Large intestine (tissue), 3 donors: ENCODE results near the gene STK24. TPM values are rescaled to one million over a fixed set of nuclear protein-coding genes. Genes with fewer than 3 reads are reported as not detected.
A peak's percentile ranks its signal among the peaks of the same experiment; 100 is the strongest.
"Not testable (repeated sequence)": the region's sequence is repeated elsewhere in the genome, so short reads cannot be mapped to it uniquely, and the experiment has no call there.

ENCODE experiments used
- DNase-seq, 2 donors: peaks; one replicate each; pipeline versions ENCODE4 v3.0.0 to v3.0.0-alpha.2; 2013
- H3K27ac ChIP-seq: one replicate; pipeline ENCODE4 v1.5.1; 2013; ENCODE audit warnings: low read length
- H3K27me3 ChIP-seq: 2 replicates; pipeline ENCODE4 v1.6.1; 2013; ENCODE audit warnings: low read length; ENCODE audit not compliant: control insufficient read depth, insufficient read depth
- H3K36me3 ChIP-seq: 2 replicates; pipeline ENCODE4 v1.6.1; 2013; ENCODE audit warnings: low read length; ENCODE audit not compliant: control insufficient read depth, insufficient read depth
- H3K4me1 ChIP-seq: one replicate; pipeline ENCODE4 v1.6.1; 2013; ENCODE audit warnings: low read length; ENCODE audit not compliant: control insufficient read depth, insufficient read depth
- H3K4me3 ChIP-seq: one replicate; pipeline ENCODE4 v1.5.1; 2013; ENCODE audit warnings: low read length
- H3K9me3 ChIP-seq: one replicate; pipeline ENCODE4 v1.6.1; 2013; ENCODE audit warnings: mild to moderate bottlenecking, low read depth, low read length, moderate library complexity; ENCODE audit not compliant: control insufficient read depth
- WGBS: methylation state at CpG from one replicate; pipeline ENCODE4 v1.1.5; 2013; ENCODE audit warnings: low lambda C conversion rate; ENCODE audit not compliant: insufficient coverage; 5-methylcytosine and 5-hydroxymethylcytosine counted together
- polyA plus RNA-seq: library from polyadenylated mRNA; unstranded; fragments of 120-200 nt; gene quantifications from one replicate; pipeline ENCODE4 v1.2.1, GENCODE V29; 2013

The STK24 gene
- polyA plus RNA-seq, 1 donor = 119 TPM

DNA sequence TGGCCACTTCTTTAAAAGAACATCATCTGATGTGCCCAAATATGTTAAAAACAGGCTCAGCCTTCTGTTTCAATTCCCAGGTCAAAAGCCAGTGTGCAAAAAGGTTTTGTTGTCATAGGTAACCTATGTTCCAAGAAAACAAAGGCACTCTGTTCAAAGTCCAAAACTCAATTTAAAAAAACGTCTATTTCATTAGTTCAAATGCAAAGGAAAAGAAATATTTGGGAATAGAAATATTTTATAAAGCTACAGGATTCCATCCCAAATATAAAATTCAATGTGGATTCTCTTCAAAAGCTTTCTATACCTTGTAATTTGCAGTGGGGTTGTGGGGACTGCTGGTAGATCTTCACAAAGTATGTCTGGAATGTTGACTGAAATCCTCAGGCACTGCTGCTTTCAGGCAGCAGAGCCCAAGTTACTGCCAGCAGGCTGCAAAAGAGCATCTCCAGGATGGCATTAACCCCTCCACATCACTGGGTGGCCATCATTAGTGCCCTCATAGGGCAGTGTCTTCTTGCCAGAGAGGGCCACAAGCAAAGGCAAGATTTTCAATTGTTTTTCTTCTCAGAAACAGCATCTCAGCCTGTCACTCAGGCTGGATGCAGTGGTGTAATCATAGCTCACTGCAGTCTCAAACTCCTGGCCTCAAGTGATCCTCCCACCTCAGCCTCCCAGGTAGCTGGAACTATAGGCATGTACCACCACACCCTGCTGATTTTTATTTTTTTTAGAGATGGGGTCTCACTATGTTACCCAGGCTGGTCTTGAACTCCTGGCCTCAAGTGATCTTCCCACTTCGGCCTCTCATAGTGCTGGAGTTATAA lies 22.8 kb upstream of the STK24 start:
- Histone ChIP-seq H3K36me3 (no peaks in the 10 kb centered on the region), H3K27ac (no peak overlapping the region)
- DNase-seq = peak in 1 of 2 donors; percentile 40

GRCh38 chr13:98598043-98598442 lies 21.1 kb upstream of the STK24 start:
- H3K9me3 ChIP-seq = no peaks in the 10 kb centered on the region
- 50% methylated on average over 4 of the region's 4 CpGs for WGBS
- no peak for DNase-seq
- peaks cover 10% of the 10 kb centered on the region for H3K4me1 ChIP-seq
- no peaks in the 10 kb centered on the region for H3K36me3 ChIP-seq
- no peak overlapping the region for H3K4me3 ChIP-seq
- H3K27ac ChIP-seq = no peak overlapping the region
- no peaks in the 10 kb centered on the region for H3K27me3 ChIP-seq

More for the DNA sequence above, 22.8 kb upstream of the STK24 start:
- H3K4me3 ChIP-seq = no peak overlapping the region
- H3K4me1 ChIP-seq = peaks cover 10% of the 10 kb centered on the region
- 0% methylated on average over 1 of the region's 2 CpGs for WGBS
- no peaks in the 10 kb centered on the region for H3K27me3 ChIP-seq
- H3K9me3 ChIP-seq = no peaks in the 10 kb centered on the region

GRCh38 chr13:98595134-98595533 lies 18.2 kb upstream of the STK24 start:
- peaks cover 5% of the 10 kb centered on the region for H3K9me3 ChIP-seq
- whole genome bisulfite sequencing = no CpG with 5 or more reads among the region's 3 CpGs
- no peak for DNase-seq
- no peak overlapping the region for H3K27ac ChIP-seq
- peaks cover 9% of the 10 kb centered on the region for H3K4me1 ChIP-seq
- H3K36me3 ChIP-seq = no peaks in the 10 kb centered on the region
- no peaks in the 10 kb centered on the region for H3K27me3 ChIP-seq
- H3K4me3 ChIP-seq = no peak overlapping the region

GRCh38 chr13:98592362-98592732 lies 15.4 kb upstream of the STK24 start:
- Histone ChIP-seq H3K4me3 (no peak overlapping the region), H3K9me3 (peaks cover 5% of the 10 kb centered on the region), H3K27me3 (no peaks in the 10 kb centered on the region), H3K27ac (no peak overlapping the region), H3K4me1 (peaks cover under 1% of the 10 kb centered on the region), H3K36me3 (no peaks in the 10 kb centered on the region)
- WGBS = 67% methylated on average over 1 of the region's 5 CpGs
- peak in 1 of 2 donors; percentile 56 for DNase-seq

DNA sequence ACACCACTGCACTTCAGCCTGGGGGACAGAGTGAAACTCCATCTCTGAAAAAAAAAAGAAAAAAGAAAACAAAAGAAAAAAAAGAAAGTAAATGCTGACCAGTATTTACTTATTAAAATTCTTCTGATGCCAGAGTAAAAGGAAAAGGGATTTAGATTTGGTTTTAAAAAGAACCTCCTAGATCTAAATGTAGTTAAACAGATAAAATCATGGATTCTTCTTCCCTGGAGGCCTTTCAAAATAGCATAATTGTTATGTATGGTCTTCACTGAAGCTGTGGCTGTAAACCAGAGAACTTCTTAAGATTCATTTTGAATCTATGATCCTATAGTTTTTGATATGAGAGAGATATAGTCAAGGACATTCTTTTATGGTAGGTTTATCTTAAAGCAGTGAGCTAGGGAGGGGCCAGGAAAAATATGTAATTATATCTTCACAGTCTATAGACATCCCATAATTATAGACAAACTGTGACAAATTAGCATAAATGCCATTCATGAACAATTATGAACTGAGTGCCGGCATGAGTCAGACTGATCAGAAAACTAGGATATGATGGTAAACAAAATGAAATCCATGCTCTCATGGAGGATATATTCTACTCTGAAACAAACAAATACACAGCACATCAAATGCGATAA lies 14.9 kb upstream of the STK24 start:
- Histone ChIP-seq H3K4me3 (no peak overlapping the region), H3K9me3 (peaks cover 5% of the 10 kb centered on the region), H3K4me1 (peaks cover 5% of the 10 kb centered on the region), H3K27ac (no peak overlapping the region), H3K36me3 (no peaks in the 10 kb centered on the region), H3K27me3 (no peaks in the 10 kb centered on the region)
- no peak for DNase-seq
- whole genome bisulfite sequencing = 33% methylated on average over 1 of the region's 2 CpGs

GRCh38 chr13:98590471-98590870 lies 13.6 kb upstream of the STK24 start:
- DNase-seq = not testable (repeated sequence)
- 100% methylated on average over 3 of the region's 6 CpGs for WGBS

DNA sequence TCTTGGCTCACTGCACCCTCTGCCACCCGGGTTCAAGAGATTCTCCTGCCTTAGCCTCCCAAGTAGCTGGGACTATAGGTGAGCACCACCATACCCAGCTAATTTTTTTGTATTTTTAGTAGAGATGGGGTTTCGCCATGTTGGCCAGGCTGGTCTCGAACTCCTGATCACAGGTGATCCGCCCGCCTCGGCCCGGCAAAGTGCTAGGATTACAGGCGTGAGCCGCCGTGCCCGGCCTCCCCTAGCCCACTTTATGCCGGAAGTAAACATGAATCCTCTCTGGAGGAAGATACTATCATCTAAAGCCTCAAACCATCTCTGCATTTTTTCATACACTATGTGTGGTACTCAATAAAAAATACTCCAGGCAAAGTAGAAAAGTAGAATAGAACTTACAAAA lies 12.6 kb upstream of the STK24 start:
- not testable (repeated sequence) for H3K27me3 ChIP-seq, H3K27ac ChIP-seq, H3K4me3 ChIP-seq, H3K9me3 ChIP-seq, H3K36me3 ChIP-seq, DNase-seq
- H3K4me1 ChIP-seq = peaks cover 26% of the 10 kb centered on the region
- WGBS = no CpG with 5 or more reads among the region's 12 CpGs

More at GRCh38 chr13:98590471-98590870, 13.6 kb upstream of the STK24 start:
- H3K9me3 ChIP-seq, H3K27me3 ChIP-seq, H3K4me3 ChIP-seq, H3K27ac ChIP-seq, H3K36me3 ChIP-seq: not testable (repeated sequence)
- peaks cover 18% of the 10 kb centered on the region for H3K4me1 ChIP-seq

- H3K9me3 ChIP-seq = peaks cover 5% of the 10 kb centered on the region
- H3K4me1 ChIP-seq = peaks cover 33% of the 10 kb centered on the region
- H3K36me3 ChIP-seq = no peaks in the 10 kb centered on the region
- WGBS = 20% methylated on average over 3 of the region's 4 CpGs
- no peaks in the 10 kb centered on the region for H3K27me3 ChIP-seq
- peak overlapping the region; percentile 84 for H3K27ac ChIP-seq
- H3K4me3 ChIP-seq = no peak overlapping the region
- peak; percentile 43 to 83 for DNase-seq
These were observed 9.8 kb upstream of the STK24 start for GRCh38 chr13:98586400-98587345.

DNA sequence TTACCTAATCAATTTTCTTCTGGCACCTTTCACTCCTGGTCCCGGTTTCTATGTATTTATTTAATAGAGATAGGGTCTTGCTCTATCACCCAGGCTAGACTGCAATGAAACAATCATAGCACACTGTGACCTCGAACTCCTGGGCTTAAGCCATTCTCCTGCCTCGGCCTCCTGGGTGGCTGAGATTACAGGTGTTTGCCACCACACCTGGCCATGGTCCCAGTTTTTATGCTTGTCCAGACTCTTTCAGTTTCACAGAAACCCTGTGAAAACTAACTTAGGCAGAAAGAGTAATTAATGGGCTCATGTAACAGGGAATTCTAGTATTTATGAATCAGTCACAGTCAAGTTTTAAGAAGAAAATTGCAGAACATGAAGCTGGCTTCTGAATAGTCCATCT lies 9.0 kb upstream of the STK24 start:
- peaks cover 5% of the 10 kb centered on the region for H3K9me3 ChIP-seq
- no peak overlapping the region for H3K4me3 ChIP-seq
- no CpG with 5 or more reads among the region's 3 CpGs for WGBS
- H3K27ac ChIP-seq = peak overlapping the region; percentile 84
- DNase-seq = peak in 1 of 2 donors; percentile 59
- H3K4me1 ChIP-seq = peaks cover 33% of the 10 kb centered on the region
- no peaks in the 10 kb centered on the region for H3K36me3 ChIP-seq
- no peaks in the 10 kb centered on the region for H3K27me3 ChIP-seq

GRCh38 chr13:98585398-98585754 lies 8.5 kb upstream of the STK24 start:
- Histone ChIP-seq H3K27me3 (no peaks in the 10 kb centered on the region), H3K4me1 (peaks cover 33% of the 10 kb centered on the region), H3K27ac (peak overlapping the region; percentile 84), H3K36me3 (no peaks in the 10 kb centered on the region), H3K4me3 (no peak overlapping the region), H3K9me3 (peaks cover 3% of the 10 kb centered on the region)
- DNase-seq = peak; percentile 78 to 87
- no CpG with 5 or more reads among the region's 5 CpGs for WGBS
